Forelimb muscle (tissue), 1 donor: Measurements from ENCODE around the gene TMEM232. TPM values are rescaled to one million over a fixed set of nuclear protein-coding genes. Genes with fewer than 3 reads are reported as not detected.
"Not testable (repeated sequence)": the region's sequence is repeated elsewhere in the genome, so short reads cannot be mapped to it uniquely, and the experiment has no call there.

ENCODE experiments used
- DNase-seq: peaks from one replicate; pipeline ENCODE4 v3.0.0-alpha.2; 2013; ENCODE audit warnings: low read depth
- polyA plus RNA-seq: library from polyadenylated mRNA; unstranded; fragments of 120-200 nt; gene quantifications from one replicate; pipeline ENCODE4 v1.2.1, GENCODE V29; 2013; ENCODE audit not compliant: insufficient read length

Gene TMEM232
- polyA plus RNA-seq, 1 donor: 1.00 TPM

DNA sequence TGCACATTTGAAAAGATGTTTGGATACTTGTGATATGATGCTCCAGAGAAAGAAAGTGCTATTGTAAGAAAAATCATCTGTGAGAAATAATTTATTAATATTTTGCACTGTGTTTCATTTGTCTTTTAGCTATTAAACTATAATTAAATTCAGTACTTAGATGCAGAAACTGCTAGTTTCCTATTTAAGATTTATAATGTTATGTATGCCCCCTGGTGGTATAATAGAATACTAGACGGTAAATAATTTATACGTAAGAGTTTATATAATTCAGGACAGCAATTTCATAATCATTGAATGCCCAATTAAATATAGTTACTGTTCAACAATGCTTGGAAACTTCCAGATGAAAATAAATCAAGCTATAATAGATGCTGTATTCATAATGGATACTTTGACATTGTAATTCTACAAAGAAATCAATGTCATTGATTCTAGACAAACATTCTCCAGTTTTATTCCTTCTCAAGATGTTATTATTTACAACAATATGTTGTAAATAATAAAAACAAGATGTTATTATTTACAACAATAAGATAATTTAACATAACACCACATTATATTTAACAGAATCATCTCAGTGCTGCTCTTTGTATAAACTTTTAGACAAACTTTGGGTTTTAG, 101.0 kb downstream of the TMEM232 start:
- DNase-seq: no peak

DNA sequence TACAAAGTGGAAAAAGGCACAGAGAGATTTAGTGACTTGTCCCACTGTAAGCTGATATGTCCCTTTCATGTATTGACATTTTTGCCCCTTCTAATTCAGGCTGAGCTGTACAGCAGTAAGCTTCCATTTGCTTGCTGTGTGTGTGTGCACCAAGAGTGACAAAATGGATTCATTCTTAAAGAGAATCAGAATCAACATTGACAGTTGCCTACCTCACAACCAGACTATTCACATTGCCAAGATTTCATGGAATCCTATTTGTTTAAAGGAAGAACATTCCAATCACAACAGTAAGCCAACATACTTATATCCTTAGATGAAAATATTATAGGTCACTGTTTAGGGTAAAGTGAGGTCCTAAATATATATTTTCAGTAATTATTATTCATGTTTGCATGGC, 102.6 kb downstream of the TMEM232 start:
- DNase-seq: no peak

DNA sequence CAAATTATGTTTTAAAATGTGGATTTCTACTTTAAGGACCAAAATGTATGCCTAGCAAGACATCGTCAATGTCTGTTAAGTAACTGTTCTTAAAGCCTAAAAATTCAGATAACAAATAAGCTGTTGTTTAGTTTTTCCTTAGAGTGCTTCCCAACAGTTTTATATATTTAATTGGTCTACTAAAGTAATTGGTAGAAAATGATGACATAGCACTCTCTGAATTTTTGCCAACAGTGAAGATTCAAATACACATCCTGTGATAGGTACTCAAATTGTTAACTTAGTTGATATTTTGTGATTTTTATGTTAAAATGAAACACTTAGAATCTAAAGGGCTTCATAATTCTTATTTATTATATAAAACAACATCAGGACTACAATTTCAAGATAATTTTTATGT, 107.5 kb downstream of the TMEM232 start:
- DNase-seq: no peak

DNA sequence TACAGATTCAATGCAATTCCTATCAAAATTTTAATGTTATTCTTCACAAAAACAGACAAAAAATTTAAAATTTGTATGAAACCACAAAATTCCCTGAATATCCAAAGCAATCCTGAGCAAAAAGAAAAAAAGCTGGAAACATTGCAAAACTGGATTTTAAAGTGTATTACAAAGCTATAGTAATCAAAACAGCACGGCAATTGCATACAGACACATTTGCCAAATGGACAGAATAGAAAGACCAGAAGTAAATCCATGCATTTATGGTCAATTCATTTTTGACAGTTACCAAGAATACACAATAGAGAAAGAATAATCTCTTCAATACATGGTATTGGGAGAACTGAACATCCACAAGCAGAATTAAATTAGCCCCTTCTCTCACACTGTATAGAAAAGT, 110.5 kb downstream of the TMEM232 start:
- no peak for DNase-seq

GRCh38 chr5:110612794-110613247, 113.7 kb downstream of the TMEM232 start:
- DNase-seq: no peak

- DNase-seq: no peak
Measured at GRCh38 chr5:110611817-110612216, 114.7 kb downstream of the TMEM232 start.

DNA sequence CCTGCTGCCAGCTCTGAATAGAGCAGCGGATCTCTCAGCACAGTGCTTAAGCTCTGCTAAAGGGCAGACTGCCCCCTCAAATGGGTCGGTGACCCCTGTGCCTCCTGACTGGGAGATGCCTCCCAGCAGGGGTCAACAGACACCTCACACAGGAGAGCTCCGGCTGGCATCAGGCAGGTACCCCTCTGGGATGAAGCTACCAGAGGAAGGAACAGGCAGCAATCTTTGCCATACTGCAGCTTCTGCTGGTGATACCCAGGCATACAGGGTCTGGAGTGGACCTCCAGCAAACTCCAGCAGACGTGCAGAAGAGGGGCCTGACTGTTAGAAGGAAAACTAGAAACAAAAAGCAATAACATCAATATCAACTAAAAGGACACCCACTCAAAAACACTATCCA, 131.6 kb downstream of the TMEM232 start:
- DNase-seq: no peak

DNA sequence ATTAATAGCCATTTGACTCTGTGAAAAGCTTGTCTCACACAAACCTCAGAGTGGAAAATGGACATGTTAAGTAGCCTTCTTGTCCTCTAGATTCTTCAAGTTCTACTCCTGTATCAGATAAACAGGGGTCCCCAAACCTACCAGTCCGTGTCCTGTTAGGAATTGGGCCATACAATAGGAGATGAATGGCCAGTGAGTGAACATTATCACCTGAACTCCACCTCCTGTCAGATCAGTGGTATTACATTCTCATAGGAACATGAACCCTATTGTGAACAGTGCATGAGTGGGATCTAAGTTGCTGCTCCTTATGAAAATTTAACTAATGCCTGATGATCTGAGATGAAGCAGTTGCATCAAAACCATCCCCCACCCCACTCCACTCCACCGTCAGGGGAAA, 136.3 kb downstream of the TMEM232 start:
- no peak for DNase-seq

- no peak for DNase-seq
Measured at GRCh38 chr5:110588286-110588980, 138.0 kb downstream of the TMEM232 start.

GRCh38 chr5:110580625-110581024, 145.8 kb downstream of the TMEM232 start:
- no peak for DNase-seq

- DNase-seq: no peak
Measured at GRCh38 chr5:110572729-110573128, 153.7 kb downstream of the TMEM232 start.

- DNase-seq: no peak
Measured at GRCh38 chr5:110562191-110562590, 164.3 kb downstream of the TMEM232 start.

- DNase-seq: no peak
Measured at GRCh38 chr5:110561510-110561909, 165.0 kb downstream of the TMEM232 start.

GRCh38 chr5:110549301-110549700, 177.2 kb downstream of the TMEM232 start:
- no peak for DNase-seq

DNA sequence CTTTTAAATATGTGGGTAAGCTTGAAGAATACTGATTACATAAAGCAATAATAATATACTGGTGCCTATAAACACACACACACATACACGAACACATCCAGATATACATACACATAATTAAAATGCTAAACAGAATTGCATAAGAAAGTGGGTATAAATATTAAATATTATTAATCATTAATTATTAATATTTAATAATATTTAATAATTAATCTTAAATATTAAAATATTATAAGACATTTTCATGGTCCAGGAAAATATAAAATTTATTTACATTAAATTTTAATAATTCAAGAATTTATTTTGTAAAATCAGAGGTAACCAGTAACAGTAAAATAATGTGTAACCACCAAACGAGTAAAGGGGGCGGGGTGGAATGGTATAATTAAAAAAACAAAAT, 178.3 kb downstream of the TMEM232 start:
- DNase-seq: no peak

DNA sequence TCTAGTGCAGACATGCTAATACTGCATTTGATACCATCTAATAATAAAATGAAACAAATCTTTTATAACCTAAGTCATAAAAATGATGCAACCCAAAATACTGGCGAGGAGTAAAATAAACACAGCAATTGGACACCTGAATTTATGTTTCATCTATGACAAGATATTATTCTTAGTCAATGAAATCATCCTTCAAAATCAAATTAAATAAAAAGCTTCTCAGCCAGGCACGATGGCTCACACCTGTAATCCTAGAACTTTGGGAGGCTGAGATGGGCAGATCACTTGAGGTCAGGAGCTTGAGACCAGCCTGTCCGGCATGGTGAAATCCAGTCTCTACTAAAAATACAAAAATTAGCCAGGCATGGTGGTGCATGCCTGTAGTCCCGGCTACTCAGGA, 179.0 kb downstream of the TMEM232 start:
- no peak for DNase-seq

DNA sequence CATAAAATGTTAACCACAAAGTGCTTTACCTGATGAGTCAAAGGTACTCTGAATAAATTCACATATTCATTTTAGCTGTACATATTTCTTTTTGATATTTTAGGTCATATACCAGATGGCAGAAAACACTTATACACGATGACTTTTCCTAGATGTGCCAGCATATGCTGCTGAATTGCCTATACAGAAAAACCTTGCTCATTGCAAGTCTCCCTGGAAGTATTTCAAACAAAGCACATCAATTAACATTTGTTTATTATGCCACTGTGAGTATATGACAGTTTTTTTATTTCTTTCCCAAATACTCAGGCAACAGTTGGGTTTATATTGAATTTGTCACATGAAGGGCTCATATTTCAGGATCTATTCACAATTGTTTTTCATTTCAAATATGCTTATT, 180.8 kb downstream of the TMEM232 start:
- no peak for DNase-seq

DNA sequence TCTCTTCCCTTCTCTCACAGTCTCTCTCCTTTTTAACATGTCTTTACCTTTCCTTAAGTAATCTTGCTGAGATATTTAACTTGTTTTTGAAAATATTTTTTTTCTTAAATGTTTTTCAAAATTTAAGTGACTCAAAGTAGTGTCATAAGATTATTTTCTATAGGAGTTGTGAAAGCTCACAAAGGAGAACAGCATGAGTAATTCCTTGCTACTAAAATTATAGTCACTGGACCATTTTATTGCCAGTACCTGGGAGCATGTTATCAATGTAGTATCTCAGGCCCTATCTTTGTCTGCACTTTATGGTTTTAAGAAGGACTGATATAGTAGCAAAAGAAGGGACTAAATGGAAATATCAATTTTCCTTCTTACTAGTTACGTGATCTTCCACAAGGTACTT, 181.9 kb downstream of the TMEM232 start:
- DNase-seq: no peak

- no peak for DNase-seq
Measured at GRCh38 chr5:110542949-110543348, 183.5 kb downstream of the TMEM232 start.

DNA sequence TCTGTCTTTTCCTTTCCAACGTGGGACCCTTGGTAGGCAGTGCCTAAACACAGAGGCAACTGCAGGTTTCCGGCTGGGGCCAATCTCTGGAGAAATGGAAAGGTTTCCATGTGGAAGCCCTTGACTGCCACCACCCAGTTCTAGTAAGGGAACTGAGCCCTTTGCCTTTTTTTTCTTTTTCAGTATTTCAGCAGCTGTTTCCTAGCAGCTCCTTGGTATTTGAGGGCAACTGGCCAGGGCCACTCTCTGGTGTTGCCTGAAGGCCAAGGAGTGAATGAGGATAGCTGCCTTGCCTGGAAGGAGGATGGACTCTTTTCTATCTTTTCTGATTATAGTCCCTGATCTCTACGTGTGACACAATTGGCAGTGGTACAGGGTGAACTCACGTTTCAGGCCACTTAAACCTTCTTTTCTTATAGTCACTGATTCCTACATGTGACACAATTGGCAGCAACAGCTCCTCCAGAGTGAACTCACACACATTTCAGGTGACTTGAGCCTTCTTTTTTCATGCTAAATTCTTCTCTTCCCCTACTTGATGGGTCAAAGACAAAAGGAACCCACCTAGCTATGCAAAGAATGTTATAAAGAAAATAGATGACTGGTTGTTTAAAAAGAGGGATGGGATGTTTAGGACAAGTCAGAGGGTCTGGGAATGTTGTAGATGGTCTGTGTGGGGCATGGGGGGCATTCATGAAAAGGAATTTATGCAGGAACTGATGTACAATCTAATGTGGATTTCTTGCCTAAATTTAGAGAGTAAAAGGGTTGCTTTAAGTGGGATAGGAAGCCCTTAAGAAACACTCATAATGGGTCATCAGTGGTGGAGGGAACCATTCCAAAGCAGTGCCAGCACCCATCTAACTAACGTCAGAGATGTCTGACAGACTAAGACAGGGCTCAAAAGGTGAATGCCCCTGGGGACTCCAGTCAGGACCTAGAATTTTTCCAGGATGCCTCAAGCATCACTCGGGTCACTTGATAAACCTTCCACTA, 190.1 kb downstream of the TMEM232 start:
- no peak for DNase-seq

DNA sequence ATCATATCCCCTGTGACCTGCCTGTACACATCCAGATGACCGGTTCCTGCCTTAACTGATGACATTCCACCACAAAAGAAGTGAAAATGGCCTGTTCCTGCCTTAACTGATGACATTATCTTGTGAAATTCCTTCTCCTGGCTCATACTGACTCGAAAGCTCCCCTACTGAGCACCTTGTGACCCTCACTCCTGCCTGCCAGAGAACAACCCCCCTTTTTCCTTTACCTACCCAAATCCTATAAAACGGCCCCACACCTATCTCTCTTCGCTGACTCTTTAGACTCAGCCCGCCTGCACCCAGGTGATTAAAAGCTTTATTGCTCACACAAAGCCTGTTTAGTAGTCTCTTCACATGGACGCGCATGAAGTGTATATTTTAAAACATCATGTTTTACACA, 191.3 kb downstream of the TMEM232 start:
- DNase-seq: not testable (repeated sequence)

DNA sequence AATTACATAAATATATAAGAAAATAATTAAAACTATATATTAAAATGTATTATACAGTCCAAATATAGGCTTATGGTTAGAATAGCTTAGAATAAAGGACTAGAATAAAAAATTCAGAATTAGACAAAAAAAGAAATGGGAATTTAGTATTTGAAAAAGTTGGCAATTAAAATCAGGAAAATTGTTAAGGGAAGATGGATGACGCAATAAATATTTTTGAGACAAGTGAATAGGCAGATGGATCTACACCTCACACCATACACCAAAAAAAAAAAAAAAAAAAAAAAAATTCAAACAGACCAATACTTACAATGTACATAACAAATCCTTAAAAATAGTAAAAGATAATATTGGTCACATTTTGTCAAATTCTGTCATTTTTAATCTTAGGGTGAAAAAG, 200.7 kb downstream of the TMEM232 start:
- no peak for DNase-seq
